Measurements from ENCODE around the gene DDI1.

- TF ChIP-seq CTCF (IDR thresholded peaks at IDR 0.05) (no peak), POLR2A (IDR thresholded peaks at IDR 0.05) (no peak)
Observed at GRCh38 chr11:104009744-104010143, 26.7 kb upstream of the DDI1 start.
